Tibial artery (tissue), 4 donors: Measurements from ENCODE around the gene DYSF.
A peak's percentile ranks its signal among the peaks of the same experiment; 100 is the strongest.

Experiments
- DNase-seq, 2 donors: peaks; one replicate each; pipeline ENCODE4 v3.0.0-alpha.2; 2019
- H3K27ac ChIP-seq, 2 donors: fragments of 200-600 bp; sonication (generic) in 1 of 2; 1 replicate in 1 of 2; 2 replicates in 1 of 2; pipeline ENCODE4 v1.5.1; 2018 to 2019; ENCODE audit warnings: mild to moderate bottlenecking in 1 of 2
- H3K27me3 ChIP-seq, 2 donors: fragments of 200-600 bp; sonication (generic) in 1 of 2; one replicate each; pipeline versions ENCODE4 v1.5.1 to v1.6.0; 2016 to 2019
- H3K36me3 ChIP-seq, 3 donors: fragments of 200-600 bp; sonication (generic) in 2 of 3; one replicate each; pipeline ENCODE4 v1.5.1; 2016 to 2019; ENCODE audit warnings: mild to moderate bottlenecking in 2 of 3
- H3K4me1 ChIP-seq, 4 donors: fragments of 200-600 bp; sonication (generic) in 2 of 4; 1 replicate in 3 of 4; 2 replicates in 1 of 4; pipeline ENCODE4 v1.5.1; 2016 to 2019
- H3K4me3 ChIP-seq, 2 donors: fragments of 200-600 bp; sonication (generic) in 1 of 2; 1 replicate in 1 of 2; 2 replicates in 1 of 2; pipeline ENCODE4 v1.5.1; 2018 to 2019; ENCODE audit warnings: mild to moderate bottlenecking in 2 of 2
- H3K9me3 ChIP-seq, 3 donors: fragments of 200-600 bp; sonication (generic) in 1 of 3; one replicate each; pipeline ENCODE4 v1.5.1; 2016 to 2019
- intact Hi-C: fragments of 100-400 bp; cut with DNase I; formaldehyde crosslinking; loops from one replicate; pipeline ENCODE4 v1.15.0; 2023; ENCODE audit warnings: low total_unique reads
- TF ChIP-seq, protein P1 (sequence below), 2 experiments: fragments of 200-600 bp in 1 of 2; fragments of 450-650 bp in 1 of 2; IDR thresholded peaks; one replicate each; pipeline ENCODE4 v1.5.1; 2017 to 2019; ENCODE audit warnings: antibody characterized with exemption in 2 of 2, mild to moderate bottlenecking in 1 of 2, moderate library complexity in 1 of 2

DYSF gene

GRCh38 chr2:71530211-71530610 lies 76.8 kb downstream of the DYSF start:
- Histone ChIP-seq H3K4me3 (no peak overlapping the region), H3K36me3 (peaks cover 0 to 5% (median 0%) of the 10 kb centered on the region in 3 donors), H3K4me1 (no peaks in the 10 kb centered on the region), H3K27ac (no peak overlapping the region), H3K27me3 (no peaks in the 10 kb centered on the region), H3K9me3 (no peaks in the 10 kb centered on the region)
- peak in 1 of 2 donors; percentile 42 for DNase-seq
- intact Hi-C loops, result no loop called here
- TF ChIP-seq, protein P1, sequence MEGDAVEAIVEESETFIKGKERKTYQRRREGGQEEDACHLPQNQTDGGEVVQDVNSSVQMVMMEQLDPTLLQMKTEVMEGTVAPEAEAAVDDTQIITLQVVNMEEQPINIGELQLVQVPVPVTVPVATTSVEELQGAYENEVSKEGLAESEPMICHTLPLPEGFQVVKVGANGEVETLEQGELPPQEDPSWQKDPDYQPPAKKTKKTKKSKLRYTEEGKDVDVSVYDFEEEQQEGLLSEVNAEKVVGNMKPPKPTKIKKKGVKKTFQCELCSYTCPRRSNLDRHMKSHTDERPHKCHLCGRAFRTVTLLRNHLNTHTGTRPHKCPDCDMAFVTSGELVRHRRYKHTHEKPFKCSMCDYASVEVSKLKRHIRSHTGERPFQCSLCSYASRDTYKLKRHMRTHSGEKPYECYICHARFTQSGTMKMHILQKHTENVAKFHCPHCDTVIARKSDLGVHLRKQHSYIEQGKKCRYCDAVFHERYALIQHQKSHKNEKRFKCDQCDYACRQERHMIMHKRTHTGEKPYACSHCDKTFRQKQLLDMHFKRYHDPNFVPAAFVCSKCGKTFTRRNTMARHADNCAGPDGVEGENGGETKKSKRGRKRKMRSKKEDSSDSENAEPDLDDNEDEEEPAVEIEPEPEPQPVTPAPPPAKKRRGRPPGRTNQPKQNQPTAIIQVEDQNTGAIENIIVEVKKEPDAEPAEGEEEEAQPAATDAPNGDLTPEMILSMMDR (IDR thresholded peaks at IDR 0.05), result no peak

GRCh38 chr2:71530641-71531332 lies 77.4 kb downstream of the DYSF start:
- H3K4me3 ChIP-seq, result no peak overlapping the region
- no peaks in the 10 kb centered on the region for H3K4me1 ChIP-seq
- no peaks in the 10 kb centered on the region for H3K9me3 ChIP-seq
- H3K27ac ChIP-seq, result no peak overlapping the region
- TF ChIP-seq, protein P1 (IDR thresholded peaks at IDR 0.05), result peak; percentile 43 to 50
- H3K36me3 ChIP-seq, result peaks cover 0 to 9% (median 0%) of the 10 kb centered on the region in 3 donors
- DNase-seq, result peak in 1 of 2 donors; percentile 54
- no peaks in the 10 kb centered on the region for H3K27me3 ChIP-seq
- intact Hi-C loops, result no loop called here

DNA sequence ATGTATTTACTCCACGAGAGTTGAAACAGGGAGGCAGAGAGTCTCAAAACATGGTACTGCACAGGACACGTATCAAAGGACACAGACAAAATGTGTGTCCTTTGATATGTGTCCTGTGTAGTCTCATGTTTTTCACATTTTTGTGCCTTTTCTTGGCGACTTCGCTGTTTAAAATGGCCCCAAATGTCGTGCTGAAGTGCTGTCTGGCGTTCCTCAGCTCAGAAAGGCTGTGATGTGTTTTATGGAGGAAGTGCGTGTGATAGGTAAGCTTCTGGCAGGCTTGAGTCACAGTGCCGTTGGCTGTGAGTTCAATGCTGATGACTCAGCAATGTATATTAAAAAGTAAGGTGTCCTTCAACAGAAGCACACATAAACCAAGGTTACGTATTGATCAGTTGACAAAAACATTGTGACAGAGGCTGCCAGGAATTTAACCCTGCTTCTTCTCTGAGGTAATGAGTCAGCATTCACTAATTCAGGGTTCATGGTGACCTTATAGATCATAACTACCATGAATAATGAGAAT lies 78.2 kb downstream of the DYSF start:
- H3K27ac ChIP-seq, result no peak overlapping the region
- TF ChIP-seq, protein P1 (IDR thresholded peaks at IDR 0.05), result no peak
- H3K9me3 ChIP-seq, result no peaks in the 10 kb centered on the region
- peak in 1 of 2 donors; percentile 1 for DNase-seq
- intact Hi-C loops, result no loop called here
- no peak overlapping the region for H3K4me3 ChIP-seq
- no peaks in the 10 kb centered on the region for H3K27me3 ChIP-seq
- H3K4me1 ChIP-seq, result no peaks in the 10 kb centered on the region
- H3K36me3 ChIP-seq, result peaks cover 0 to 13% (median 0%) of the 10 kb centered on the region in 3 donors

DNA sequence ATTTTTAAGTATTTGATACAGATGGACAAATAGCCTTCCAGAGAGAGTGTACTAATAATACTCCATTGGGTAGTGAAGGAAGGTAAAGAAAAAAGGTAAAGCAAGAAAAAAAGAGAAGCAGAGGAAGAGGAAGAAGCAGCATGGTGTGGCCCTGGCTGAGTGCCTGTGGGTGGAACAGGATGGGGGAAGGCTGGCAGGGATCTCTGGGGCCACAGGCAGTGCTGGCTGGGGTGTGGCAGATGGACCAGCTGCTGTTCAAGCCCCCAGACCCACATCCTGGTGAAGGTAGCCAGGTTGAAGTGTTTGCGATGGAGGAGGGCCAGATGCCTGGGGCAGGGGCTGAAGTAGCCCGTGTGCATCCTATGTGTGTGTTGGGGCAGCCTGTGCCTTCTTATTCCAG lies 79.0 kb downstream of the DYSF start:
- DNase-seq, result peak in 1 of 2 donors; percentile 60
- TF ChIP-seq, protein P1 (IDR thresholded peaks at IDR 0.05), result no peak
- Histone ChIP-seq H3K4me3 (no peak overlapping the region), H3K27me3 (no peaks in the 10 kb centered on the region), H3K4me1 (no peaks in the 10 kb centered on the region), H3K36me3 (peaks cover 0 to 13% (median 0%) of the 10 kb centered on the region in 3 donors), H3K27ac (no peak overlapping the region), H3K9me3 (no peaks in the 10 kb centered on the region)
- intact Hi-C loops, result no loop called here

GRCh38 chr2:71534201-71534600 lies 80.8 kb downstream of the DYSF start:
- no peaks in the 10 kb centered on the region for H3K4me1 ChIP-seq
- no peaks in the 10 kb centered on the region for H3K27me3 ChIP-seq
- H3K36me3 ChIP-seq, result peaks cover 0 to 13% (median 7%) of the 10 kb centered on the region in 3 donors
- no peak overlapping the region for H3K27ac ChIP-seq
- intact Hi-C loops, result no loop called here
- DNase-seq, result peak in 1 of 2 donors; percentile 7
- TF ChIP-seq, protein P1 (IDR thresholded peaks at IDR 0.05), result no peak
- no peaks in the 10 kb centered on the region for H3K9me3 ChIP-seq
- no peak overlapping the region for H3K4me3 ChIP-seq
